Keratinocyte (primary cell): ENCODE results near the gene KIAA0040. TPM values are rescaled to one million over a fixed set of nuclear protein-coding genes. Genes with fewer than 3 reads are reported as not detected.

Source experiments
- DNase-seq: peaks from one replicate; pipeline ENCODE4 v3.0.0-alpha.2; 2011; ENCODE audit warnings: low read depth, missing footprints, low spot score
- FAIRE-seq: peaks from 2 replicates; lab custom pipeline; 2011; peaks lifted over from hg19 to GRCh38; lab: Jason Lieb, UNC
- H2AFZ ChIP-seq: 2 replicates; pipeline ENCODE4 v1.6.0; 2012; ENCODE audit warnings: low read length, control low read depth, inconsistent platforms; ENCODE audit not compliant: control insufficient read depth
- H3K27ac ChIP-seq: 2 replicates; pipeline ENCODE4 v1.5.1; 2011; ENCODE audit warnings: low read length; ENCODE audit not compliant: control insufficient read depth, insufficient read depth
- H3K27me3 ChIP-seq: 3 replicates; pipeline ENCODE4 v1.6.0; 2011; ENCODE audit warnings: low read length; ENCODE audit not compliant: control insufficient read depth, insufficient read depth; ENCODE audit errors: extremely low read depth
- H3K36me3 ChIP-seq, 2 experiments: 2 replicates in 1 of 2; 3 replicates in 1 of 2; pipeline ENCODE4 v1.5.1; 2011; ENCODE audit warnings: low read length in 2 of 2, mild to moderate bottlenecking in 1 of 2; ENCODE audit not compliant: control insufficient read depth in 2 of 2, insufficient read depth in 2 of 2; ENCODE audit errors: extremely low read depth in 1 of 2
- H3K4me1 ChIP-seq: 3 replicates; pipeline ENCODE4 v1.5.1; 2011; ENCODE audit warnings: low read length; ENCODE audit not compliant: control insufficient read depth, insufficient read depth; ENCODE audit errors: extremely low read depth
- H3K4me2 ChIP-seq: 3 replicates; pipeline ENCODE4 v1.6.0; 2011; ENCODE audit warnings: low read depth, low read length; ENCODE audit not compliant: control insufficient read depth, insufficient read depth; ENCODE audit errors: extremely low read depth
- H3K4me3 ChIP-seq, 3 experiments: fragments of 200-600 bp in 1 of 3; sonication (generic) in 1 of 3; 2 replicates in 2 of 3; 3 replicates in 1 of 3; pipeline ENCODE4 v1.5.1; 2011 to 2016; ENCODE audit warnings: low read length in 3 of 3, mild to moderate bottlenecking in 3 of 3, control low read depth in 2 of 3, inconsistent platforms in 1 of 3, low read depth in 1 of 3, mixed read lengths in 1 of 3, mixed run types in 1 of 3, moderate library complexity in 1 of 3; ENCODE audit not compliant: control insufficient read depth in 2 of 3, insufficient read depth in 2 of 3; ENCODE audit errors: extremely low read depth in 1 of 3
- H3K79me2 ChIP-seq: 2 replicates; pipeline ENCODE4 v1.6.0; 2012; ENCODE audit warnings: low read length; ENCODE audit not compliant: control insufficient read depth, insufficient read depth
- H3K9ac ChIP-seq: 3 replicates; pipeline ENCODE4 v1.6.0; 2011; ENCODE audit warnings: low read length; ENCODE audit not compliant: control insufficient read depth, insufficient read depth; ENCODE audit errors: extremely low read depth
- H3K9me1 ChIP-seq: 3 replicates; pipeline ENCODE4 v1.6.0; 2011; ENCODE audit warnings: low read length; ENCODE audit not compliant: control insufficient read depth, insufficient read depth; ENCODE audit errors: extremely low read depth
- H3K9me3 ChIP-seq: 2 replicates; pipeline ENCODE4 v1.5.1; 2012; ENCODE audit warnings: low read depth, low read length; ENCODE audit not compliant: control insufficient read depth
- H4K20me1 ChIP-seq: 3 replicates; pipeline ENCODE4 v1.6.0; 2011; ENCODE audit warnings: low read length; ENCODE audit not compliant: control insufficient read depth, insufficient read depth; ENCODE audit errors: extremely low read depth
- CTCF ChIP-seq, 3 experiments: IDR thresholded peaks in 1 of 3; conservative IDR thresholded peaks in 1 of 3; optimal IDR thresholded peaks in 1 of 3; 2 replicates in 2 of 3; 3 replicates in 1 of 3; pipeline versions ENCODE3 to v1.5.1; 2011; ENCODE audit warnings: low read length in 3 of 3, mild to moderate bottlenecking in 3 of 3, moderate library complexity in 2 of 3, control low read depth in 1 of 3, inconsistent platforms in 1 of 3; ENCODE audit not compliant: insufficient read depth in 2 of 3; ENCODE audit errors: extremely low read depth in 1 of 3
- EZH2 ChIP-seq: IDR thresholded peaks from one replicate; pipeline ENCODE4 v1.6.1; 2012; ENCODE audit warnings: inconsistent platforms, mild to moderate bottlenecking, low read length, moderate library complexity
- dilution Hi-C: fragments of 300-500 bp; cut with MboI; formaldehyde crosslinking; loops from one replicate; pipeline ENCODE4 v1.7.0; 2020; ENCODE audit warnings: low sequenced_read_pairs; ENCODE audit not compliant: extremely low pct_ligation_motif_present
- polyA plus RNA-seq, 5 experiments: library from polyadenylated mRNA; depleted of rRNA in 3 of 5; stranded (reverse) in 3 of 5; stranded (forward) in 1 of 5; unstranded in 1 of 5; fragments of >200 nt; gene quantifications; 1 replicate in 1 of 5; 2 replicates in 3 of 5; 3 replicates in 1 of 5; pipeline versions ENCODE4 v1.2.1 to v1.2.3, GENCODE V29; 2011 to 2012; ENCODE audit warnings: missing spikeins in 2 of 5, low read depth in 1 of 5, low replicate concordance in 1 of 5

The KIAA0040 gene
- polyA plus RNA-seq, 1 donor (not counting 4 experiments of a cell fraction or from before 2014, with no cell fraction given), result 57.9 TPM

DNA sequence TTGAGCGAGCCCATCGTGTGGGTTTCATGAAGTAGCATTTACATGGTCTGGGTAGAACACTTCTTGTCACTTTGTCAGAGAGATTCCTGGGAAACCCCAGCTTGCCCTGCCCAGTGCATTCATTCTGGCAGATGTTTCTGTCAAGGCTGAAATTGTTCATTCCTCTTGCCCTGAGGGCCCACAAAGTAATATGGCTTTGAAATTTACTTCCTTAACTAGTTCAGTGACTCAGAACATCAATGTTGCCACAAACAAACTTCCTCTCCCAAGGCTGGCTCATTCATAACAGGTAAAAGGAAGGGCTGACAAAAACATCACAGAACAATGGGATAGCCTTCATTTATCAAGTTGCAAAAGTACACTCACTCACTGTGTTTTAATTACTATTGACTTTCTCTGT is 5.0 kb upstream of the KIAA0040 start:
- Histone ChIP-seq H3K27ac (peak overlapping the region; percentile 85), H3K4me2 (peak overlapping the region; percentile 58), H4K20me1 (no peaks in the 10 kb centered on the region), H3K4me1 (peaks cover 56% of the 10 kb centered on the region), H3K9ac (peak overlapping the region; percentile 36), H3K79me2 (no peaks in the 10 kb centered on the region), H3K27me3 (no peaks in the 10 kb centered on the region), H3K9me1 (no peaks in the 10 kb centered on the region), H3K36me3 (no peaks in the 10 kb centered on the region), H2AFZ (no peak overlapping the region), H3K4me3 (no peak overlapping the region), H3K9me3 (no peaks in the 10 kb centered on the region)
- dilution Hi-C loops, result no loop called here
- TF ChIP-seq EZH2, result no peak
- TF ChIP-seq CTCF (optimal IDR thresholded peaks at IDR 0.05 in 1 of 3, IDR thresholded peaks at IDR 0.05 in 1 of 3, conservative IDR thresholded peaks at IDR 0.05 in 1 of 3; ENCODE audit: extremely low read depth in 1 of 3, insufficient read depth in 2 of 3, low read length in 3 of 3), result no peak
- DNase-seq (peak; percentile 95), FAIRE-seq (peak; percentile 98)

- DNase-seq, result peak; percentile 60
- H2AFZ ChIP-seq, result no peak overlapping the region
- dilution Hi-C loops, result no loop called here
- peaks cover 0 to 2% of the 10 kb centered on the region in 2 experiments for H3K36me3 ChIP-seq
- peaks cover 16% of the 10 kb centered on the region for H3K79me2 ChIP-seq
- peaks cover 3% of the 10 kb centered on the region for H4K20me1 ChIP-seq
- H3K9ac ChIP-seq, result peak overlapping the region; percentile 43
- H3K4me2 ChIP-seq, result peak overlapping the region; percentile 59
- peak overlapping the region; percentile 56 for H3K27ac ChIP-seq
- peak; percentile 91 for FAIRE-seq
- TF ChIP-seq EZH2, result no peak
- TF ChIP-seq CTCF (optimal IDR thresholded peaks at IDR 0.05 in 1 of 3, IDR thresholded peaks at IDR 0.05 in 1 of 3, conservative IDR thresholded peaks at IDR 0.05 in 1 of 3; ENCODE audit: extremely low read depth in 1 of 3, insufficient read depth in 2 of 3, low read length in 3 of 3), result no peak
- peaks cover 64% of the 10 kb centered on the region for H3K4me1 ChIP-seq
- no peaks in the 10 kb centered on the region for H3K9me3 ChIP-seq
- H3K9me1 ChIP-seq, result no peaks in the 10 kb centered on the region
- H3K27me3 ChIP-seq, result no peaks in the 10 kb centered on the region
- H3K4me3 ChIP-seq, result peak overlapping the region in 1 of 3 experiments; percentile 13
Observed at GRCh38 chr1:175195798-175196197, 3.2 kb upstream of the KIAA0040 start.
